Hematopoietic multipotent progenitor cell treated with erythropoietin and hydrocortisone succinate and interleukin-3 and kit ligand, for 6 days (in vitro differentiated cells): Measurements from ENCODE around the gene MSH5.
"Not testable (repeated sequence)": the region's sequence is repeated elsewhere in the genome, so short reads cannot be mapped to it uniquely, and the experiment has no call there.

Experiments
- DNase-seq: peaks from one replicate; pipeline ENCODE4 v3.0.0-alpha.2; 2015

Gene MSH5

DNA sequence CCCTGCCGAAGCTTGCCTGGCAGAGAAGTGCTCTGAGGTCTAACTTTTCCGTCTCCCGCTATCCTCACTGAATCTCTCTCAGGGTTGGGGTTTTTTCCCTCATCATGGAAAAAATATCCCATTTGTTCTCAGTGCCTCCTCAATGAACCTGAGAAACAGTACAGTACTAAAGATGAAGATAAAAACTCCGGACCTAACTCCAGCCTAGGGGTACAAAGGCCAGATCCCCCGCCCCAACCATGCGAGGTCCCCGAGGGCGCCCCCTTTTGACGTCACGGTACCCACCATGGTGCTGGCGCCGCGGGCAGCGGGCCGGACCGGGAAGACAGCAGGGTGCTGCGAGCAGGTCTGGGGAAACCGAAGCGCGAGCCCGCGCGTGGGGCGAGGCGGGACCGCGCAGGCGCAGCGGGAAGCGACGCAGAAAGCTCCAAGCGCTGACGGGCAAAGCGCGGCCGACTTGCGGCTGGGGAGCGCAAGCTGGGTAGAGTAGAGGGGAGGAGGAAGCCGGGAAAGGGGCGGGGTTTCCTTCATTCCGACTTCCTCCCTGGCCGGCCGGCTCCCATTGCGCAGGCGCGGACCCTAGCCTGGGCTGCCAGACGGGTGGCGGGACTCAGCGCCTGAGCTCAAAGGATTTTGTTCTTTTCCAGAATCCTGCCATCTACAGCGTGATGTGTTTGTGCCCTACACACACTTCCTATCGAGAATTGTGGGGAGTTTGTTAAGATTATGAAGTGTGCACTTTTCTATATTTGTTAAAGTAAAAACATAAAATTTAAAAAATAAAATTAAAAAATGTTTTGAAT lies 66.9 kb downstream of the MSH5 start, which contains the start of gene LSM2:
Gene LSM2 (minus strand): TSS at position 497 of the 803 bp plus-strand sequence. CDS start 209 bp downstream, at position 288.
- peak; percentile 99 for DNase-seq

- not testable (repeated sequence) for DNase-seq
Measured at GRCh38 chr6:31808599-31808998, 68.8 kb downstream of the MSH5 start.

DNA sequence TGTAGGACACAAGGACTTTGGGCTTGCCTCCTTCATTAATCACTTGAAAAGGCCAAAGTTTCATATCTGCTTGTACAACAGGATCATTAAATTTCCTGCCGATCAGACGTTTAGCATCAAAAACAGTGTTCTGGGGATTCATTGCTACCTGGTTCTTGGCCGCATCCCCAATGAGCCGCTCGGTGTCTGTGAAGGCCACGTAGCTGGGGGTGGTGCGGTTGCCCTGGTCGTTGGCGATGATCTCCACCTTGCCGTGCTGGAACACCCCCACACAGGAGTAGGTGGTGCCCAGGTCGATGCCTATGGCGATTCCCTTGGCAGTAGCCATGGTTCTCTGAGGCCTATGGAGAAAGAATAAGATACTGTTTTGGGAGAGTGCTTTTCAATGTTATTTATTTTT lies 71.8 kb downstream of the MSH5 start:
- no peak for DNase-seq
